ENCODE results near the gene BPTF.

DNA sequence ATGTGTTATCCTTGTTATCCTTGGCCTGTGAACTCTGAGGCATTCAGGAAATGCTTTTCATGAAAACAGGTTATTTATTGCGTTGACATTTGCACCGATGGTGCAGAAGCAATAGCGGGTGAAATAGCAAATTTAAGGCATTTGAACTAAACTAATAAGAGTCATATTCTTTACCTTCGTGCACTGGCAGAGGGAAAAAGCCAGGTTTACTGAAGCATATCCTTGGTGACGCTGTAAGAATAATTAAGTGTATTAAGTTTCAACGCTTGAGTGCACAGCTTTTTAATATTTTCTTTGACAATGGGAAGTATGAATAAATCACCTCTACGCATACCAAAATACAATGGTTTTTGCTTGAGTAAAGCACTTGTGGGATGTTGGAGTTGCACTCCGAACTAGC lies 196.7 kb downstream of the BPTF start:
- TF ChIP-seq CTCF (IDR thresholded peaks at IDR 0.05) (no peak), EZH2phosphoT487 (IDR thresholded peaks at IDR 0.05) (no peak), EZH2 (IDR thresholded peaks at IDR 0.05) (no peak)
